ENCODE results near the gene STAB2.

- TF ChIP-seq CTCF (IDR thresholded peaks at IDR 0.05) (no peak), POLR2A (IDR thresholded peaks at IDR 0.05) (no peak), POLR2AphosphoS5 (IDR thresholded peaks at IDR 0.05) (no peak)
Measured at GRCh38 chr12:103557628-103558010, 29.5 kb upstream of the STAB2 start.

Measured in gastroesophageal sphincter (tissue), 3 donors.